ENCODE results near the gene PTK6.
A peak's percentile ranks its signal among the peaks of the same experiment; 100 is the strongest.

The PTK6 gene

GRCh38 chr20:63542031-63542559 is 4.9 kb upstream of the PTK6 start:
- no peak for DNase-seq

- no peak for DNase-seq
Observed at GRCh38 chr20:63541371-63541770, 4.2 kb upstream of the PTK6 start.

GRCh38 chr20:63540417-63541186 is 3.4 kb upstream of the PTK6 start:
- no peak for DNase-seq

- no peak for DNase-seq
Observed at GRCh38 chr20:63539441-63540370, 2.5 kb upstream of the PTK6 start.

GRCh38 chr20:63539092-63539430 is 1.9 kb upstream of the PTK6 start:
- no peak for DNase-seq

- DNase-seq = peak; percentile 31
Observed at GRCh38 chr20:63538204-63539091, 1.3 kb upstream of the PTK6 start.

GRCh38 chr20:63537525-63538203 is 488 bp upstream of the PTK6 start:
- peak; percentile 96 for DNase-seq

- DNase-seq = no peak
Observed at GRCh38 chr20:63536241-63536977, 767 bp downstream of the PTK6 start.

GRCh38 chr20:63534831-63535651 is 2.1 kb downstream of the PTK6 start:
- DNase-seq = no peak

GRCh38 chr20:63534427-63534830 is 2.7 kb downstream of the PTK6 start:
- no peak for DNase-seq

- DNase-seq = no peak
Observed at GRCh38 chr20:63533871-63534393, 3.2 kb downstream of the PTK6 start.

- DNase-seq = no peak
Observed at GRCh38 chr20:63533388-63533787, 3.8 kb downstream of the PTK6 start.

- DNase-seq = no peak
Observed at GRCh38 chr20:63532449-63532971, 4.7 kb downstream of the PTK6 start.

GRCh38 chr20:63531686-63532448 is 5.3 kb downstream of the PTK6 start:
- no peak for DNase-seq

- DNase-seq = no peak
Observed at GRCh38 chr20:63530788-63531160, 6.4 kb downstream of the PTK6 start.

GRCh38 chr20:63529861-63530787 is 7.1 kb downstream of the PTK6 start:
- DNase-seq = no peak

GRCh38 chr20:63529180-63529860 is 7.9 kb downstream of the PTK6 start:
- no peak for DNase-seq

GRCh38 chr20:63527184-63527583 is 10.0 kb downstream of the PTK6 start:
- no peak for DNase-seq

Measured in stimulated activated CD4-positive, alpha-beta T cell treated with anti-CD3 and anti-CD28 coated beads, Interleukin-4, amount 100 ng/mL, for 24 hours (primary cell).